Thyroid gland (tissue), 4 donors: ENCODE measurements around the gene BTBD16.

Experiments used
- POLR2A ChIP-seq, 2 donors: fragments of 450-650 bp; IDR thresholded peaks; one replicate each; pipeline ENCODE4 v1.6.1; 2017; ENCODE audit warnings: antibody characterized with exemption in 2 of 2, mild to moderate bottlenecking in 2 of 2, moderate library complexity in 1 of 2
- TF ChIP-seq, protein P1 (sequence below), 6 experiments: fragments of 200-600 bp in 3 of 6; fragments of 450-650 bp in 3 of 6; sonication (generic) in 3 of 6; IDR thresholded peaks; one replicate each; pipeline ENCODE4 v1.5.1; 2016 to 2019; ENCODE audit warnings: antibody characterized with exemption in 6 of 6, mild to moderate bottlenecking in 2 of 6, inconsistent platforms in 1 of 6, moderate library complexity in 1 of 6

DNA sequence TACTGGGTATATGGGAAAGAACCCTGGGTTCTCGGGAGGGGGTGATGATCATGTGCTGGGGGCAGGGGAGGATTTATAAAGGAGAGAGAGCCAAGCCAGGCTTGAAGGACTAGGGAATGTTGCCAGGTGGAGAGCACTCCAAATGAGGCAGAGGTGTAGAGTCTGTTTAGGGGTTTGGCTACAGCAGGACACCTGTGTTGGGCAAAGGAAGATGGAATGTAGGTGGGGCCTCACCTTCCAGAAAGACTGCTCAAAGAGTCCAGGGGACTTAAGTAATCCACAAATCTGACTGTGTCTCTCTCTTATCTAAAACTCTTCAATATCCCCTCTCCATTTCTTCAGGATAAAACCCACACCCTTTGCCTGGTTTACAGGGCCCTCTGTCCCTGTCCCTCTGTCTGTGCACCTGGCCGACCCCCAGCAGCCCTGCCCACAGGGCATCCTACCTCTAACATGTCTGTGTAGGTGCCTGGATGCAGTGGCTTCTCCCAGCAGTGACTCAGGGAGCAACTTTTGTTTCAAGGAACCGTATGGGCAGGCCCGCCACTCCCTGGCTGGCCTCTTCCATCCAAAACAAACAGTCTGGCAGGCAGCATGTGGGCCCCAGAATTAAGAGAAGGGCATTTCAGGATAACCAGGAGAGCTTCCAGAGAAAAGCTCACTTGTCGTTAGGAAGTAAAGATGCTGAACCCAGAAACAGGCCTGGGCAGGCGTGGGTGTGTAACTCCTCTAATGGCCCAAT lies 92.8 kb downstream of the BTBD16 start:
- TF ChIP-seq, protein P1, sequence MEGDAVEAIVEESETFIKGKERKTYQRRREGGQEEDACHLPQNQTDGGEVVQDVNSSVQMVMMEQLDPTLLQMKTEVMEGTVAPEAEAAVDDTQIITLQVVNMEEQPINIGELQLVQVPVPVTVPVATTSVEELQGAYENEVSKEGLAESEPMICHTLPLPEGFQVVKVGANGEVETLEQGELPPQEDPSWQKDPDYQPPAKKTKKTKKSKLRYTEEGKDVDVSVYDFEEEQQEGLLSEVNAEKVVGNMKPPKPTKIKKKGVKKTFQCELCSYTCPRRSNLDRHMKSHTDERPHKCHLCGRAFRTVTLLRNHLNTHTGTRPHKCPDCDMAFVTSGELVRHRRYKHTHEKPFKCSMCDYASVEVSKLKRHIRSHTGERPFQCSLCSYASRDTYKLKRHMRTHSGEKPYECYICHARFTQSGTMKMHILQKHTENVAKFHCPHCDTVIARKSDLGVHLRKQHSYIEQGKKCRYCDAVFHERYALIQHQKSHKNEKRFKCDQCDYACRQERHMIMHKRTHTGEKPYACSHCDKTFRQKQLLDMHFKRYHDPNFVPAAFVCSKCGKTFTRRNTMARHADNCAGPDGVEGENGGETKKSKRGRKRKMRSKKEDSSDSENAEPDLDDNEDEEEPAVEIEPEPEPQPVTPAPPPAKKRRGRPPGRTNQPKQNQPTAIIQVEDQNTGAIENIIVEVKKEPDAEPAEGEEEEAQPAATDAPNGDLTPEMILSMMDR (IDR thresholded peaks at IDR 0.05) = no peak
- TF ChIP-seq POLR2A (IDR thresholded peaks at IDR 0.05) = no peak
